ENCODE results near the gene CACTIN.

- TF ChIP-seq POLR2A (IDR thresholded peaks at IDR 0.05; ENCODE audit: low read depth) (no peak), POLR2AphosphoS5 (IDR thresholded peaks at IDR 0.05) (peak; percentile 33 to 48)
- TF ChIP-seq, protein P1, sequence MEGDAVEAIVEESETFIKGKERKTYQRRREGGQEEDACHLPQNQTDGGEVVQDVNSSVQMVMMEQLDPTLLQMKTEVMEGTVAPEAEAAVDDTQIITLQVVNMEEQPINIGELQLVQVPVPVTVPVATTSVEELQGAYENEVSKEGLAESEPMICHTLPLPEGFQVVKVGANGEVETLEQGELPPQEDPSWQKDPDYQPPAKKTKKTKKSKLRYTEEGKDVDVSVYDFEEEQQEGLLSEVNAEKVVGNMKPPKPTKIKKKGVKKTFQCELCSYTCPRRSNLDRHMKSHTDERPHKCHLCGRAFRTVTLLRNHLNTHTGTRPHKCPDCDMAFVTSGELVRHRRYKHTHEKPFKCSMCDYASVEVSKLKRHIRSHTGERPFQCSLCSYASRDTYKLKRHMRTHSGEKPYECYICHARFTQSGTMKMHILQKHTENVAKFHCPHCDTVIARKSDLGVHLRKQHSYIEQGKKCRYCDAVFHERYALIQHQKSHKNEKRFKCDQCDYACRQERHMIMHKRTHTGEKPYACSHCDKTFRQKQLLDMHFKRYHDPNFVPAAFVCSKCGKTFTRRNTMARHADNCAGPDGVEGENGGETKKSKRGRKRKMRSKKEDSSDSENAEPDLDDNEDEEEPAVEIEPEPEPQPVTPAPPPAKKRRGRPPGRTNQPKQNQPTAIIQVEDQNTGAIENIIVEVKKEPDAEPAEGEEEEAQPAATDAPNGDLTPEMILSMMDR (IDR thresholded peaks at IDR 0.05) = no peak
Measured at GRCh38 chr19:3580156-3580934, 46.2 kb downstream of the CACTIN start.
